ENCODE measurements around the gene AMMECR1.
A peak's percentile ranks its signal among the peaks of the same experiment; 100 is the strongest.
"Not testable (repeated sequence)": the region's sequence is repeated elsewhere in the genome, so short reads cannot be mapped to it uniquely, and the experiment has no call there.

AMMECR1 gene

DNA sequence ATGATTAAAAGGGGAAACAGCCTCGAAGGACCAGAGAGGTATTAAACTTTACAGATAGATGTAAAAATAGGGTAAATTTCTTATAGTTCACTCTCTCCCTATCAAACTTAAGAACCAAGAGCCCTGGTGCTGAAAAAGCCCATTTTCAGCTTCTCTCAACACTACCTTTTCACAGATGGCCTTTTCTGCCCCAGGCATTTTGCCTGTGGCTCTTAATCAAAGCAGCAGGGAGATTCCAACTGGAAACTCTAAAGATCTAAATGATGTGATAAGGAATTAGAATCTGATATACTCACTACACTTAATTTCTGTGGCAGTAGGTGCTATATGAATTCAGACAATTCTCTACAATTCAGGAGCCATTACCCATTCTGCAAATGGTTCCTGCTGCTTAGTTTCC lies 60.0 kb downstream of the AMMECR1 start:
- DNase-seq (ENCODE audit: low read depth in 2 of 2): no peak

DNA sequence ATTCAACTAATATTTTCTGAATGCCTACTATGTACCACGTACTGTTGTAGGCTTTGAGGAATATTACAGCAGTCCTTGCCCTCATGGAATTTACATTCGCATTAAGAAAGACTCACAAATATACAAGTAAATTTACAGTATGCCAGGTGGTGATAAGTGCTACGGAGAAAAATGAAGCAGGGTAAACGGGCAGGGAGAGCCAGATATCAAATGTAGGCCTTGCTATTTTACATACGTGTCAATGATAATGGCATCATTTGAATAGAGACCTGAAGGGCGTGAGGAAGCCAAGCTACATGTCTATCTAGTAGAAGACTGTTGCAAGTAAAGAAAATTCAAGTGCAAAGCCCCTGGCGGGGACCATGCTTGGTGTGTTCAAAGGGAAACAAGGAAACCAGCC lies 65.2 kb downstream of the AMMECR1 start:
- no peak for DNase-seq (ENCODE audit: low read depth in 2 of 2)

DNA sequence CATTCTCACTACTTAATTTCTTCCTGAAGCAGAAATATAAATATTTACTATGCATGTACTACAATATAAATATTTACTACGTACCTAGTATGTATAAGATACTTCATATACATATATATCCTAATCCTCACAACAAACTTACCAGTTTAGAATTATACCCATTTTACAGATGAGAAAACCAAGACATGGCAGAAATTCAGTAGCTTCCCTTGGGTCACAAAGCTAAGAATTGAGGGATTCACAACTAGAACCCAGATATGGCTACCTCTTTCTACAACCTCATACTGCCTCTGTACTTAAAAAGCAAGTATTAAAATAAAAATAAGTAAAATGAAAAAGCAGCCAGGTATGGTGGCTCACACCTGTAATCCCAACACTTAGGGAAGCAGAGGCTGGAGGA lies 65.9 kb downstream of the AMMECR1 start:
- DNase-seq (ENCODE audit: low read depth in 2 of 2): no peak

DNA sequence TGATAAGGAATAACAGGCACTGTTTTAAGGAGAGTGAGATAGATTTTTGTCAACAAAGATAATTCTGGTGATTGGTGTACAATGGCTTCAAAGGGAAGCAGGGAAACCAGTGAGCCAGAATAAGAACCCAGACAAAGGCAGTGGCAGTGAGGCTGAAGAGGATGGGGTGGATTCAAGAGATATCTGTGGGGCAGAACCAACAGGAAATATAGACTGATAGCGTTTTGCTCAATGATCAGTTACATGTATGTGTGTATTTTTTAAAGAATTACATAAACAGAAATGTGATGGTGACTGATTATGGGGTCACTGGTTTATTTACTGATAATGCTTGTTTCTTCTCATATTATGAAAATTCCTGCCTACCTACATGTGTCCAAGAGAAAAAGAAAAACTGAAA lies 66.4 kb downstream of the AMMECR1 start:
- no peak for DNase-seq (ENCODE audit: low read depth in 2 of 2)

DNA sequence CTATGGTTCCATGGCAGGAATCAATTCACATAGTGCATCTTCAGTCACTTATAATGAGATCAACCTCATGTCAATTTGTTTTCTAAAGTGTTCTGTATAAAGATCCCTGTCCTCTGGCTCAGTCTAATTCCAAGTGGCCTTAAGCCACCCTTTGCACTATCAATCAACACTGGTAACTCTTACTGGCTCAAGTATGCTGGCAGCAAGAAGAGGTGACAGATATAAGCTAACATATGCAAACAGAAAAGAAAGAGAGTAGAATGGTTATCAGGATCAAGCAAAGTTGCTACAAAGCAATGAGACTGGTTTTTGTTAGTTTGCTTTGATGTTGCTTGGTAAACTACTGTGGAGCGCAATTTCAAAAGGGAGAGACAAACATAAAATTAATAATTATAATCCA lies 67.0 kb downstream of the AMMECR1 start:
- no peak for DNase-seq (ENCODE audit: low read depth in 2 of 2)

DNA sequence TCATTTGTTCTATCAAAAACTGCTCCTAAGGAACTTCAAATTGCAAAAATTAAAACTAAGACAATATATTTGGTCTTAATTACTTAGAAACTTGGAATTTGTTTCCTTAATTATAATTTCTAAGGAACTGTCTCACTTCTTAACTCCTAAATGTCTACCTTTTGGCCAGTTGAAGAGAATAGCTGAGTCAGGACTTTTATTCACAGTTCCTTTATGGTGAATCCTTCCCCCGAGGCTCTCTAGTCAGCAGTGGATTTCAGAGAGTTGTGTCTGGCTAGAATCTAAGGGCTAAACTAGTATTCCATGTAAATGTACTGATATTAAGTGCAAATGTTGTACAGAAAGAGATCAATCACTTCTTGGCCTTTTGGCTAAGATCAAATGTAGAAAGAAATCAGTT lies 69.3 kb downstream of the AMMECR1 start:
- DNase-seq (ENCODE audit: low read depth in 2 of 2): no peak

DNA sequence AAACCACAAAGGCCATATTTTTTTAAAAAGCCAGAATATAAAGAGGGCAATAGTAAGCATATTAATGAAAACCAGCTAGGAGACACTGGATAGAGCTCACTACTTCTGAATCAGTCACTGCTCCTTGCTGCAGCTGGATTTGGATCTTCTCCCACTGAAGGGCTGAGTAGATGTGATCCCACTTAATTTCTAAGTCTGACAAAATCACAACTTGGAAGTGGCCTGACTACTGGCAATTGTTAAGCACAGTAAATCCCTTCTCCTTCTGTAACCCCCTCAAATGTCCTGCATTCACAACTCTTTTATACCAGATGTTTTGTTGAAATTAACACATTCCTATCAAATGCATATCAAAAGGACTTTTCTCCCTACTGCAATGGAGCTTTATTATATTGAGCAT lies 72.9 kb downstream of the AMMECR1 start:
- DNase-seq (ENCODE audit: low read depth in 2 of 2): no peak

DNA sequence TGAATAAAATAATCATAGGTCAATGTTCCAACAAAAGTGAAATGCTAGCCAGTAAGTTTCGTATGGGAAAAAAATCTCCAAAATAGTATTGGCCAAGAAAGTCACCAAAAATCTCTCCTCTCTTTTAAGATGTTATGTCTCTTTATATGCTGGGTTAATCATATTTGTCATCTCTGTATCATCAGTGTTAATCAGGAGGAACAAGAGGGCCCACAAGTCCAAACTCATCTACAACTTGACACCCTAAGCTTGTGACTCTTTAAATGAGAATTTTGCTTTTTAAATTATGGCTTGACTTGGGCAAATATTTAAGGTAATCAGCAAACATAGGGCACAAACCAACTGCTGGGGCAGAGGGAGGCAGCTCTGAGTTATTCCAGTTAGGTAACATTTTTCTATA lies 75.5 kb downstream of the AMMECR1 start:
- DNase-seq (ENCODE audit: low read depth in 2 of 2): no peak

DNA sequence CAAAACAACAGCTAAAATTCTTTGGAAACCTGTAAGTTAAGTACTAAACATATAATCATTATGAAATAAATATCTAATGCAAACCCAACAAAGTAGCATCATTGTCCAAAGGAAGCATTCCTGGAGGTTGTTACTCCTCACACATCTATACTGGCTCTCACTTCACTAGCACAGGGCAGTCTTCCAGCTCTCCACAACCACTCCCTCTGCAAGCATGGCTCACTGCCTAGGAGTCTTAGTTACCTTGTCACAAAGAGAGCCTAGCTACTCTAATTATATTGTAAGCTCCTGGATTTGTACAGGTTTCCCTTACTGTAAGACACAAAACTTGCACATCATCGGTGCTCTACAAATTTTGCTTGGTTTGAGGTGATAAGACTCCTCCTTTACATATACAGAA lies 76.1 kb downstream of the AMMECR1 start:
- DNase-seq (ENCODE audit: low read depth in 2 of 2): no peak

DNA sequence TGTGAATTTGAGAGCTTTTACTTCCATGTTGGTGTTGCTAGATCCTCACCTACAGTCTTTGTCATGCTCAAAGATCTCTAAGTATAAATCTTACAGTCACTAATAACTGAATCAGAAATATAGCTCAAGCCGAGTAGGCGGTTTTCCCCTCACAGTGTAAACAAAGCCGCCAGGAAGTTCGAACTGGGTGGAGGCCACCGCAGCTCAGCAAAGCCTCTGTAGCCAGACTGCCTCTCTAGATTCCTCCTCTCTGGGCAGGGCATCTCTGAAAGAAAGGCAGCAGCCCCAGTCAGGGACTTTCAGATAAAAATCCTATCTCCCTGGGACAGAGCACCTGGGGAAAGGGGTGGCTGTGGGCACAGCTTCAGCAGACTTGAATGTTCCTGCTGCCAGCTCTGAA lies 79.6 kb downstream of the AMMECR1 start:
- DNase-seq (ENCODE audit: low read depth in 2 of 2): peak in 1 of 2 donors; percentile 4

DNA sequence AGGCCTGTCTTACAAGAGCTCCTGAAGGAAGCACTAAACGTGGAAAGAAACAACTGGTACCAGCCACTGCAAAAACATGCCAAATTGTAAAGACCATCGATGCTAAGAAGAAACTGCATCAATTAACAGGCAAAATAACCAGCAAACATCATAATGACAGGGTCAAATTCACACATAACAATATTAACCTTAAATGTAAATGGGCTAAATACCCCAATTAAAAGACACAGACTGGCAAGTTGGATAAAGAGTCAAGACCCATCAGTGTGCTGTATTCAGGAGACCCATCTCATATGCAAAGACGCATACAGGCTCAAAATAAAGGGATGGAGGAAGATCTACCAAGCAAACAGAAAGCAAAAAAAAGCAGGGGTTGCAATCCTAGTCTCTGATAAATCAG lies 86.4 kb downstream of the AMMECR1 start:
- DNase-seq (ENCODE audit: low read depth in 2 of 2): not testable (repeated sequence)

DNA sequence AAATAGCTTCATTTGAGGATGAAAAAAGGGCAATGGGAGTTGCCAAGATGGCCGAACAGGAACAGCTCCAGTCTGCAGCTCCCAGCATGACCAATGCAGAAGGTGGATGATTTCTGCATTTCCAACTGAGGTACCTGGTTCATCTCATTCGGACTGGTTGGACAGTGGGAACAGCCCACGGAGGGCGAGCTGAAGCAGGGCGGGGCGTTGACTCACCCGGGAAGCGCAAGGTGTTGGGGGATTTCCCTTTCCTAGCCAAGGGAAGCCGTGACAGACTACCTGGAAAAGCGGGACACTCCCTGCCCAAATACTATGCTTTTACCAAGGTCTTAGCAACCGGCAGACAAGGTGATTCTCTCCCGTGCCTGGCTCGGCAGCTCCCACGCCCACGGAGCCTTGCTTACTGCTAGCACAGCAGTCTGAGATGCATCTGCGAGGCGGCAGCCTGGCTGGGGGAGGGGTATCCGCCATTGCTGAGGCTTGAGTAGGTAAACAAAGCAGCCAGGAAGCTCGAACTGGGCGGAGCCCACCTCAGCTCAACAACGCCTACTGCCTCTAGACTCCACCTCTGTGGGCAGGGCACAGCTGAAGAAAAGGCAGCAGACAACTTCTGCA lies 88.3 kb downstream of the AMMECR1 start:
- DNase-seq (ENCODE audit: low read depth in 2 of 2): peak; percentile 54 to 55

DNA sequence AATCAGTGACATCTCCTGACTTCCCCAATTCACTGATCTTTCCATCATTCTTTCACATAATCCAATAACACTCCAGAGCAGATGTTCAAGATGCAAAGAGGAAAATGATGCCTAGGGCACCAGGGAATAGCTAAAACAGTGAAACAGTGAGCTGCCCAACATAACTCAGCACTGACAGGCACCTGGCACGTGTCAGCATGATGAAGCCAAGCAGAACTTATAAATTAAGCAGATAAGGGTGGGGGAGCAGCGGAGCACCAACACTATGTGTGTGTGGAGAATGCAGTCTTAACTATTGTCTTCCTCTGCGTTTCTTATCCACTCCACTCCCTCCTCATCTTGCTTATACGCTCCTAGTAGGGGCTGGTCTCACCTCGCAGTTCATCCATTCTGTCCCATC lies 89.4 kb downstream of the AMMECR1 start:
- no peak for DNase-seq (ENCODE audit: low read depth in 2 of 2)

DNA sequence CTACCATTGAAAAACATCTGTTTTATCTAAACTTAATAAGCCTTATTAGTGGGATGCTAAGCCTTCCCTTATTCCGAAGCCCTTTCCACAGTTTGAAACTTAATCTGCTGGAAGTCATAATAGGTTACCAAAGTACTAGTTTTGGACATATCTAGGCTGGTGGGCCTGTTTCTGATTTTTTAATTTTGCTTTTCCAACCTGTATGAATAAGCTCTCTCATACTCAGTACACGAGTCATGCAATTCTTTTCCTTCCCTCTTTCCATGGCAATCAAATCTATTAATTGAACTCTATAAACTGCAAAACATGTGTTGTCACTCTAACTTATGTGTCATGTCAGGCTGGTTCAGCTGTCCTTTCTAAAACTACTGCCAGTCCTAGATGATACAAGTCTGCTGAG lies 91.0 kb downstream of the AMMECR1 start:
- no peak for DNase-seq (ENCODE audit: low read depth in 2 of 2)

DNA sequence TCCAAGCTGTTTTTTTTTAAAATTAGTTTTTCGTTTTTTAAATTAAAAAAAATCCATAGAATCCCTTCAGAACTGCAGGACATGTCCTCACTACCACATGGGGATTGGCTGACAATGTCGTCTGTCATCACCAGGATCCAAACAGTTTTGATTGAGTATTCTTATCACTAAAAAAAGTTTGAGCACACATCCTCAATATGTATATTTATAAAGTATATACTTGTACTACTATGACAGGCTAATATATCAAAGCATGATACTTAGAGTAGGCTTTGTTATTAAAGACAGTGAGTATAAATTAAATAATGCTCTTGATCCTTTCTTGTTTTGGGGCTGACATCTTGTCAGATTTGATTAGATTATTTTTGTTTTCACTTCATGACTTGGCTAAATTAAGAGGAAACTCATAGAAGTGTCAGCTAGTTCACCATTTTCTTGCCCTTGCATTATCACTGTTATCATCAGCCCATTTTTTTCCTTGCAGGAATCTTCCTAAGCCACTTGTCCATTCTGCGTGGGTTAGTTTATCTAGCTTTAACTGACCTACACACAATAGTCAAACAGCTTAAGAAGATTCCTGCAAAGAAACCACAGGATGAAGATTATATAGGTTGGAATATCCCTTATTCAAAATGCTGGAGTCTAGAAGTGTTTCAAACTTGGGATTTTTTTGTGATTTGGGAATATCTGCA lies 92.8 kb downstream of the AMMECR1 start:
- no peak for DNase-seq (ENCODE audit: low read depth in 2 of 2)

DNA sequence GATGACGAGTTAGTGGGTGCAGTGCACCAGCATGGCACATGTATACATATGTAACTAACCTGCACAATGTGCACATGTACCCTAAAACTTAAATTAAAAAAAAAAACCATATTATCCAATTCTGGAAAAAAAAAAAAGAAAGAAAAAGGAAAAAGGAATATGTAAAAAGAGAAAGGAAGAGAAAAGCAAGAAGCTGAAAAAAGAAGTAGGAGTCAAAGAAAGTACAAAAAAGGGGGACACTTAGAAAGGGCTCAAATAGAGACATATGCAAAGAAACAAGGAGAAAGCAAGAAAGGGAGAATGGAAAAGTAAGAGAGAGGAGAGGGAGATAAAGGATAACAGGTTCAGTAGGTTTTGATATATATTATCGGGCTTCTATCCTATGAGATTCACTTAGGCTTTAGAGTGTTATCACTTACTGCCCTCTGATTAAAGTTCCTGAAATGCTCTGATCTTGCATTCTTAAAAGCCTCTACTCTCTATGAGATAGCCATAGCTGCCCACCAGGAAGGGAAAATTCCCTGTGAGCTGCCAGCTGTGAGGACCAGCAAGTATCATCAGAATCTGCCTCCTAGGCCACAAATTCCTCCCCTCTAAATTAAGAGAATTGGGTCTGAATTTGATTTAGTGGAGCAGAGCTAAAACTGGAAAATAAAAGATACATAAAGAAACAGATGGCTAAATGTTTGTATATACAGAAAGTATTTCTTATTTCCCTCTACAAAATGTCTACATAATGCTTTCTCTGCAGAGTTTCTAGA lies 95.2 kb downstream of the AMMECR1 start:
- no peak for DNase-seq (ENCODE audit: low read depth in 2 of 2)

DNA sequence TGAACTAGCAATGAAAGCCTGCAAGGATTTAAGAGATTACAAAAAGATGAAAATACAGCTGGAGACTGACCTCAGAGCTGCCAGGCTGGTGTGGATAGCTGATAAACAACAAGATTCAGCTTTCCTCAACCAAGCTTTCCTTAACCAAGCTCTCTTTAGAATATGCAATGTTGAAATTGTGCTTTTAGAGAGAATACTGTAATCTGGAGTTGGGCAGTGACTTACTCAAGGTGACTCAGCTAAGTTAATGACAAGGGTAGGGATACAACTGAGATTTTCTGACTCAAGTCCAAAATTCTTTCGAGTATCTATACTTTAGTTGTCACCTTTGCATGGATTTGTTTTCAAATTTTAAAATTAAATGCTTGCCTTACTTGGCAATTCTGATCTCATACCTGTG lies 98.0 kb downstream of the AMMECR1 start:
- DNase-seq (ENCODE audit: low read depth in 2 of 2): no peak

DNA sequence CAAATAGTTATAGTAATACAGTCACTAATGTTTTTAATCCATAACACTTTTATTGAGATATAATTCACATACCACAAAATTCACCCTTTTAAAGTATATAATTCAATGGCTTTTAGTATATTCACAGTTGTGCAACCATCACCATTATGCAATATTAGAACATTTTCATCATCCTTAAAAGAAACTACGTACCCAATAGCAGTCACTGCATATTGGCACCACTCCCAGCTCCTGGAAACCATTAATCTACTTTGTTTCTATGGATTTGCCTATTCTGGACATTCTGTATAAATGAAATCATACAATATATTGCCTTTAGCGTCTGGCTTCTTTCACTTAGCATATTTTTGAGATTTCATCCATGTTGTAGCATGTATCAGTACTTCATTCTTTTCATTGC lies 99.3 kb downstream of the AMMECR1 start:
- no peak for DNase-seq (ENCODE audit: low read depth in 2 of 2)

DNA sequence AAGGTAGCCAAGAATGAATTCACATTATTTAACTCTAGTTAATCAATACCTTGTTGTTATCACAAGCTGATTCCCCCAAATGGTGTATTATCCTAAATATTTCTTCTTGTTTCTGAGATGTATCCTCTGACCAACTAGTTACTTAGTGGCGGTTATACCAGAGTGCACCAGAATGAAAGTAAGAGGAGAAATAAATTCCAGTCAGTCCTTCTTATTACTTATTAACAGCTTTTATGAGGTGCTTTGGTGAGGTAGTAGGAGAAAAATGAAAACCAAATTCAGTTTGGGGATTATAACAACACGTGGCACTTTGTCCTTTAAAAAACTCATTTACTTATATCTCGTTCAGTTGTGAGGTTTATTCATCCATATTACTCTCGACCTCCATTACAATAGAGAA lies 101.9 kb downstream of the AMMECR1 start:
- no peak for DNase-seq (ENCODE audit: low read depth in 2 of 2)

DNA sequence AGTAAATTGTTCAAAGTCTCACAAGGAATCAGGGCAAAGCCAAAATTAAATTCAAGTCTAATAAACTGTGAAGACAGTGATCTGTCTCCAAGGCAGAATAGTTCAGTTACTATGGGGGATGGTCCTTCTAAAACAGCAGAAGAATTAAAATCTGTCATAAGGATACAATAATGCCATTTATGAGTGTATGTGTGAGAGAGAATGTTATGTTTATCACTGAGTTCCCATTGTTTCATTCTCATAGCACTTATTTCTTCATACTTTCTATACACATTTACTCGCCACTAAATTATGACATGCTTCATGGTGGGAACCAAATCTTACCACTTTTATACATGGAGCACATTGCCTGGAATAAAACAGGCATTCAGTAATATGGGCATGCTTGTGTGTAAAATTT lies 102.5 kb downstream of the AMMECR1 start:
- no peak for DNase-seq (ENCODE audit: low read depth in 2 of 2)

DNA sequence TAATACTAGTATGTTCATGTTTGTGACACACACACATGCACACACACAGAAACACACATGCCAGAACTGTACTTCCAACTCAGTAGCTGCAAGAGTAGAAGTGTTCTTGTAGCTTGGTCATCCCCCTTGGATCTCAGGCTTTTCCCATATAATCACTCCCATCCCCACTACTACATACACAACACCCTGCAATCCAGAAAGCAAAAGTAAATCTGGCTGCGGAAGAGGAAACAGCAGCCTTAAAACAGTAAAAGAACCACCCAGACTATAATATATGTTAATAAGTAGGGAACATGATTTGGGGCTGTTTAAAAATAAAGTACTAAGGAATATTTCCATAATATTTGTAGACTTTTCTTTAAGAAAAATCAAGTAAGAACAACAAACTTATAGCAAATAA lies 103.2 kb downstream of the AMMECR1 start:
- DNase-seq (ENCODE audit: low read depth in 2 of 2): no peak

DNA sequence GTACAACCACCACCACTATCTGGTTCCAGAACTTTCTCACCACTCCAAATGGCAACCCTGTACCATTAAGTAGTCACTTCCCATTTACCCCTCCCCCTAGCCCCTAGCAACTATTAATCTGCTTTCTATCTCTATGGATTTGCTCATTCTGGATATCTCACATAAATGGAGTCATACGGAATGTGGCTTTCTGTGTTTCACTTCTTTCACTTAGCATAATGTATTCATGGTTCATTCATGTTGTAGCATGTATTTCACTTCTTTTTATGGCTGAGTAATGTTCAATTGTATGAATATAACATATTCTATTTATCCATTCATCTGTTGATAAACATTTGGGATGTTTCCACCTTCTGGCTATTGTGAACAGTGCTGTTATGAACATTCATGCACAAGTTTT lies 104.7 kb downstream of the AMMECR1 start:
- DNase-seq (ENCODE audit: low read depth in 2 of 2): no peak

DNA sequence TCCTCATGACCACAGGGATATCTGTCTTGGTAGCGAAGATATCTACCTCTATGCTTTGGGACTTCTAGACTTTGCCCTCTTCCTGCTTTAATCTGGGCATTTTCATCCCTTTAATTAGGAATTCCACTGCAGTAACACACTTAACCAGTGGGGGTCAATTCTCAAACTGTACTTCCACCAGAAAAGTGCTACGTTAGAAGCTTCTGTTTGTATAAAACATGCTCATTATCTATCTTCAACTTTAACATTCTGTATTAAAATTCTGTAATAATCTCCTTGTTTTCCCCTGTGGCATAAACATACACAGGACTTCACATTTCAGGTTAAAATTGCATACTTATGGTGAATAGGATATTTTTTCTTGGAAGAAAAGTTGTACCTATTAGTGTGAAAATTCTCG lies 105.6 kb downstream of the AMMECR1 start:
- no peak for DNase-seq (ENCODE audit: low read depth in 2 of 2)

All from stimulated activated CD8-positive, alpha-beta memory T cell treated with anti-CD3 and anti-CD28 coated beads, Interleukin-7, amount 100 ng/mL, for 4 hours (primary cell).